Vagina (tissue), 2 donors: ENCODE measurements around the gene SRSF3.

Source experiments
- POLR2A ChIP-seq, 2 donors: fragments of 450-650 bp; IDR thresholded peaks; one replicate each; pipeline ENCODE4 v1.6.1; 2017; ENCODE audit warnings: antibody characterized with exemption in 2 of 2, mild to moderate bottlenecking in 2 of 2, moderate library complexity in 2 of 2
- TF ChIP-seq, protein P1 (sequence below), 3 experiments: fragments of 450-650 bp in 2 of 3; fragments of 200-600 bp in 1 of 3; sonication (generic) in 1 of 3; IDR thresholded peaks; one replicate each; pipeline ENCODE4 v1.5.1; 2017 to 2019; ENCODE audit warnings: antibody characterized with exemption in 3 of 3, mild to moderate bottlenecking in 2 of 3, moderate library complexity in 2 of 3

DNA sequence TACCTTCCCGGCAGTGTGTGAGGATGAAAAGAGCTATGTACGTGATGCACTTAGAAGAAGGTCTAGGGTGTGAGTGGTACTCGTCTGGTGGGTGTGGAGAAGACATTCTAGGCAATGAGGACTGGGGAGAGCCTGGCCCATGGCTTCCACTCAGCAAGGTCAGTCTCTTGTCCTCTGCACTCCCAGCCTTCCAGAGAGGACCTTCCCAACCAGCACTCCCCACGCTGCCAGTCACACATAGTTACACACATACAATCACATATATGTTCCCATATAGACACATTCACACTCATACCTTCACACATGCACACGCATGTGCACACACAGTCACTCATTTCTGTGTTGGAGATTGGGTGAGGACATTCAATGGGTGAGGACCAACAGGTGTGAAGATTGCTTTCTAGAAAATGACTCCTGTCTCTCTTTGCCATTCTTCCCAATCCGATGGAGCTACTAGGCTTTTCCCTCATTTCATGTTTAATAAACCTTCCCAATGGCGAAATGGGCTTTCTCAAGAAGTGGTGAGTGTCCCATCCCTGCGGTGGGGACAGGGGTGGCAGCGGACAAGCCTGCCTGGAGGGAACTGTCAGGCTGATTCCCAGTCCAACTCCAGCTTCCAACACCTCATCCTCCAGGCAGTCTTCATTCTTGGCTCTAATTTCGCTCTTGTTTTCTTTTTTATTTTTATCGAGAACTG is 30.4 kb downstream of the SRSF3 start:
- no peak for TF ChIP-seq POLR2A (IDR thresholded peaks at IDR 0.05)
- TF ChIP-seq, protein P1, sequence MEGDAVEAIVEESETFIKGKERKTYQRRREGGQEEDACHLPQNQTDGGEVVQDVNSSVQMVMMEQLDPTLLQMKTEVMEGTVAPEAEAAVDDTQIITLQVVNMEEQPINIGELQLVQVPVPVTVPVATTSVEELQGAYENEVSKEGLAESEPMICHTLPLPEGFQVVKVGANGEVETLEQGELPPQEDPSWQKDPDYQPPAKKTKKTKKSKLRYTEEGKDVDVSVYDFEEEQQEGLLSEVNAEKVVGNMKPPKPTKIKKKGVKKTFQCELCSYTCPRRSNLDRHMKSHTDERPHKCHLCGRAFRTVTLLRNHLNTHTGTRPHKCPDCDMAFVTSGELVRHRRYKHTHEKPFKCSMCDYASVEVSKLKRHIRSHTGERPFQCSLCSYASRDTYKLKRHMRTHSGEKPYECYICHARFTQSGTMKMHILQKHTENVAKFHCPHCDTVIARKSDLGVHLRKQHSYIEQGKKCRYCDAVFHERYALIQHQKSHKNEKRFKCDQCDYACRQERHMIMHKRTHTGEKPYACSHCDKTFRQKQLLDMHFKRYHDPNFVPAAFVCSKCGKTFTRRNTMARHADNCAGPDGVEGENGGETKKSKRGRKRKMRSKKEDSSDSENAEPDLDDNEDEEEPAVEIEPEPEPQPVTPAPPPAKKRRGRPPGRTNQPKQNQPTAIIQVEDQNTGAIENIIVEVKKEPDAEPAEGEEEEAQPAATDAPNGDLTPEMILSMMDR (IDR thresholded peaks at IDR 0.05), result no peak
